ENCODE results near the gene GNAI1. TPM values are rescaled to one million over a fixed set of nuclear protein-coding genes. Genes with fewer than 3 reads are reported as not detected.

Gene GNAI1
- total RNA-seq, 1 experiment from 2014 or later: not detected

DNA sequence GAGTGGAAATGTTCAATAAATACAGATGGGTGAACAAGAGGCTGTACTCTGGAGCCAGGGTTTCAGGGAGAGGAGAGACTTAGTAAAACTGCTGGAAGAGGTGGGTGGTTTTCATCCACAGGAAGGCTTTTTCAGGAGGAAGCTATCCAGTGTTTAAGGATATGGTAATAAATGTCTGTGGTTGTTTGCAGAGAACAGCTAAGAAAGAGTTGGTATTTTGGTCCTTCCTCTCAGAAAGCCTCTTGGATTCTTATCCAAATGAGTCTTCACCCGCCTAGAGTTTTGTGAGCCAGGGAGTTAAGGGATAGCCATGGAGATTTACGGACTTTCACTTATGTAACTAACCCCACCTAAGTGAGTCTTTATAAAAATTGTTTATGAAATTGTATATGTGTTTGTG, 95.7 kb downstream of the GNAI1 start:
- no peaks in the 10 kb centered on the region for H3K9me2 ChIP-seq (replicated peaks; ENCODE audit: insufficient read depth, low read length)
- H4K20me1 ChIP-seq (ENCODE audit: insufficient read depth, low read depth, low read length): no peaks in the 10 kb centered on the region
- H3K79me2 ChIP-seq (ENCODE audit: low read length): no peaks in the 10 kb centered on the region
- H3K4me1 ChIP-seq (ENCODE audit: low read length): no peaks in the 10 kb centered on the region
- DNase-seq: no peak
- H3K27ac ChIP-seq (ENCODE audit: low read length): no peak overlapping the region
- H3K9ac ChIP-seq (ENCODE audit: low read length): no peak overlapping the region
- peaks cover 19% of the 10 kb centered on the region; the same call in 1 of the 2 replicates for H3K9me3 ChIP-seq (ENCODE audit: low read length)
- no peak overlapping the region for H2AFZ ChIP-seq (ENCODE audit: low read length)
- no peak overlapping the region for H3K4me2 ChIP-seq (ENCODE audit: low read depth, low read length, poor library complexity, severe bottlenecking)
- no peaks in the 10 kb centered on the region for H3K36me3 ChIP-seq (ENCODE audit: insufficient read depth, low read length)
- H3K4me3 ChIP-seq (ENCODE audit: low read length): no peak overlapping the region
- H3K27me3 ChIP-seq (ENCODE audit: low read length): no peaks in the 10 kb centered on the region

DNA sequence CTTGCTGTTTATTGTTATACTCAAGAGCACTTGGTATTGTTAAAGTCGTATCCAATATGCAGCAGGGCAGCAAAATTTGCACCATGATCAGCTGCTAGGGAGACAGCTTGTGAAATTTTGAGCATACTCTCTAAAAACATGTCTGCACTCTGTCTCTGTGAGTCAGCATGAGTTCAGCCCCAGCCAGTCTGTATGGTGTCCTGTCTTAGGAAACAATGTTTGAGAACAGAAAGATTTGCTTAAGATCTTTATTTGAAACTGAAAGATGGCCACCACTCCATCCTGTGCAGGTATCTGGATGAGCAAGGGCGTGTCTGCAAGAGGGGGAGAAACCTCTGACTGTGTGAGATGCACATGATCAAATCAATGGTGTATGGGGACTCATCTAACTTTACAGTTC, 97.1 kb downstream of the GNAI1 start:
- no peak overlapping the region for H3K4me3 ChIP-seq (ENCODE audit: low read length)
- H3K27ac ChIP-seq (ENCODE audit: low read length): no peak overlapping the region
- H3K27me3 ChIP-seq (ENCODE audit: low read length): no peaks in the 10 kb centered on the region
- DNase-seq: no peak
- no peaks in the 10 kb centered on the region for H3K9me2 ChIP-seq (replicated peaks; ENCODE audit: insufficient read depth, low read length)
- H3K4me1 ChIP-seq (ENCODE audit: low read length): no peaks in the 10 kb centered on the region
- H3K9me3 ChIP-seq (ENCODE audit: low read length): peaks cover 15% of the 10 kb centered on the region; the same call in 1 of the 2 replicates
- H3K9ac ChIP-seq (ENCODE audit: low read length): no peak overlapping the region
- H2AFZ ChIP-seq (ENCODE audit: low read length): no peak overlapping the region
- no peaks in the 10 kb centered on the region for H4K20me1 ChIP-seq (ENCODE audit: insufficient read depth, low read depth, low read length)
- no peaks in the 10 kb centered on the region for H3K79me2 ChIP-seq (ENCODE audit: low read length)
- H3K4me2 ChIP-seq (ENCODE audit: low read depth, low read length, poor library complexity, severe bottlenecking): no peak overlapping the region
- no peaks in the 10 kb centered on the region for H3K36me3 ChIP-seq (ENCODE audit: insufficient read depth, low read length)

DNA sequence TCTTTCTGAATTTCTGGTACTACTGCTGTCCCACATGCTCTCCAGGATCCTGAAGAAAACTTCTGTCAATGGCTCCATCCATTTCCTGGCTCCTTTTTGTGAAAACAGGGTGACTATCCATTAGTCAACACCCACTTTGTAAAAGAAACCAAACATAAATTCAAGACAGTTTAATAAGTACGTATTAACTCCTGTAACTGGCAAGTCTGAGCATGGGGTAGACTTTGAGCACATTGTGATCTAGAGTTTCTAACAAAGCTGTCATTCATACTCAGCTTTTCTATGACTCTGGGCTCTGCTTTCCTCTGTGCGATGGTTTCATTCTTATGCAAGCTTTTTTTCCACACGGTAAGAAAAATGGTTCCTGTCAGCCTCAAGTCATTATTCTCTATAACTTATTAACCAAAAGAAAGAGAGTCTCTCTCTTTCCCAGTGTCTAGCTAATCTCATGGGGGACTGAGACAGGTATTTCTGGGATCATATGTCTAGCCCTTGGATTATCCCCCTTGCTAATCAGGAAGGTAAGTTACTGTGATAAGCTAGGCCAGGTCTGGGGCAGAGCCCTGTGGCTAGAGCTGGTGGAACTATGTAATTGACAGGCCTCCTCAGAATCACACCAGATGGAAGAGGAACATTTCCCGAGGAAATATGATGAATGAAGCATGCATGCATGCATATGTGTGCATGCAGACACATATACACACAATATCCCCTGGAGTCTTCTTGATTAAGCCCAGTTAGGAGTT, 98.5 kb downstream of the GNAI1 start:
- Histone ChIP-seq H3K36me3 (ENCODE audit: insufficient read depth, low read length) (no peaks in the 10 kb centered on the region), H3K27me3 (ENCODE audit: low read length) (no peaks in the 10 kb centered on the region), H3K4me2 (ENCODE audit: low read depth, low read length, poor library complexity, severe bottlenecking) (no peak overlapping the region), H3K4me1 (ENCODE audit: low read length) (no peaks in the 10 kb centered on the region), H3K9me3 (ENCODE audit: low read length) (peaks cover 20% of the 10 kb centered on the region; the same call in 1 of the 2 replicates), H3K27ac (ENCODE audit: low read length) (no peak overlapping the region), H3K4me3 (ENCODE audit: low read length) (no peak overlapping the region), H3K79me2 (ENCODE audit: low read length) (no peaks in the 10 kb centered on the region), H2AFZ (ENCODE audit: low read length) (no peak overlapping the region), H3K9ac (ENCODE audit: low read length) (no peak overlapping the region), H4K20me1 (ENCODE audit: insufficient read depth, low read depth, low read length) (no peaks in the 10 kb centered on the region), H3K9me2 (replicated peaks; ENCODE audit: insufficient read depth, low read length) (no peaks in the 10 kb centered on the region)
- no peak for DNase-seq

DNA sequence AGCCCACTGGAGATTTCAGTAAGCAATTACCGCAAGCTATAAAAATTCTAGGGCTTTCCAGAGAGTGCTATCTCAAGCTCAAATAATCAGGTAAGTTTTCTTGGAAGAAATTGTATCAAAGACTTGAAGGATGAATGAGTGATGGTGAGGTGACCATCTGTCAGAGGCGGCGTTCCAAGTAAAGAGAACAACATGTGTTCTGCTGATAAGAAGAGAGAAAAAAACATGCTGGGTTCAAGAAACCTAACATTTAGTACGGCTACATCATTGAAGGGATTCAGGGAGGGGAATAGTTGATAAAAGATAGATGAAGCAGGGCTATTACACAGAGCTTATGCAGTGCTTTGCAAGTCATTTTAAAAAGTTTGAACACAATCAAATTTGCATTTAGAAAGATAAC, 100.7 kb downstream of the GNAI1 start:
- Histone ChIP-seq H3K4me2 (ENCODE audit: low read depth, low read length, poor library complexity, severe bottlenecking) (no peak overlapping the region), H3K79me2 (ENCODE audit: low read length) (no peaks in the 10 kb centered on the region), H3K36me3 (ENCODE audit: insufficient read depth, low read length) (no peaks in the 10 kb centered on the region), H3K9ac (ENCODE audit: low read length) (no peak overlapping the region), H4K20me1 (ENCODE audit: insufficient read depth, low read depth, low read length) (no peaks in the 10 kb centered on the region), H3K9me3 (ENCODE audit: low read length) (peaks cover 16% of the 10 kb centered on the region; the same call in 1 of the 2 replicates), H3K27me3 (ENCODE audit: low read length) (no peaks in the 10 kb centered on the region), H3K27ac (ENCODE audit: low read length) (no peak overlapping the region), H3K9me2 (replicated peaks; ENCODE audit: insufficient read depth, low read length) (no peaks in the 10 kb centered on the region), H3K4me3 (ENCODE audit: low read length) (no peak overlapping the region), H2AFZ (ENCODE audit: low read length) (no peak overlapping the region), H3K4me1 (ENCODE audit: low read length) (no peaks in the 10 kb centered on the region)
- no peak for DNase-seq

DNA sequence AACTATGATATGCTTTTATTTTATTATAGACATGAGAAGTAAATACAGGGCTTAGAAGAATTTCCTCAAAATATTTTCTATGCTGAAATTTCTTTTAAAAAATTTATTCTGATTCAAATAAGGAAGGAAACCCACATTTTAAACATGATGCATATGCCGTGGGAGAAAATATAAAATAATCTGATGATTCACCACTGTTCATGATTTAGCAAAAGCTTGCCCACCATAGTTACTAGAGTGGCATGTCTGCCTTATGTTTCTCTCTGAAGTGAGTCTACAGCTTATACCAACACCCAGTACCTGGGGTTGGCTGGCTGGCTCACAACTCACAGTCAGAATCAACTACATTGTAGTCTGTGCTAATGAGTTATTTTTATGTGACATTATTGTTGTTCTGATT, 102.0 kb downstream of the GNAI1 start:
- no peaks in the 10 kb centered on the region for H3K27me3 ChIP-seq (ENCODE audit: low read length)
- H2AFZ ChIP-seq (ENCODE audit: low read length): no peak overlapping the region
- no peaks in the 10 kb centered on the region for H3K4me1 ChIP-seq (ENCODE audit: low read length)
- no peaks in the 10 kb centered on the region for H3K79me2 ChIP-seq (ENCODE audit: low read length)
- no peaks in the 10 kb centered on the region for H4K20me1 ChIP-seq (ENCODE audit: insufficient read depth, low read depth, low read length)
- no peak overlapping the region for H3K27ac ChIP-seq (ENCODE audit: low read length)
- H3K4me2 ChIP-seq (ENCODE audit: low read depth, low read length, poor library complexity, severe bottlenecking): no peak overlapping the region
- no peak for DNase-seq
- H3K4me3 ChIP-seq (ENCODE audit: low read length): no peak overlapping the region
- H3K9me2 ChIP-seq (replicated peaks; ENCODE audit: insufficient read depth, low read length): no peaks in the 10 kb centered on the region
- H3K9me3 ChIP-seq (ENCODE audit: low read length): peaks cover 14% of the 10 kb centered on the region; the same call in 1 of the 2 replicates
- H3K9ac ChIP-seq (ENCODE audit: low read length): no peak overlapping the region
- H3K36me3 ChIP-seq (ENCODE audit: insufficient read depth, low read length): no peaks in the 10 kb centered on the region

DNA sequence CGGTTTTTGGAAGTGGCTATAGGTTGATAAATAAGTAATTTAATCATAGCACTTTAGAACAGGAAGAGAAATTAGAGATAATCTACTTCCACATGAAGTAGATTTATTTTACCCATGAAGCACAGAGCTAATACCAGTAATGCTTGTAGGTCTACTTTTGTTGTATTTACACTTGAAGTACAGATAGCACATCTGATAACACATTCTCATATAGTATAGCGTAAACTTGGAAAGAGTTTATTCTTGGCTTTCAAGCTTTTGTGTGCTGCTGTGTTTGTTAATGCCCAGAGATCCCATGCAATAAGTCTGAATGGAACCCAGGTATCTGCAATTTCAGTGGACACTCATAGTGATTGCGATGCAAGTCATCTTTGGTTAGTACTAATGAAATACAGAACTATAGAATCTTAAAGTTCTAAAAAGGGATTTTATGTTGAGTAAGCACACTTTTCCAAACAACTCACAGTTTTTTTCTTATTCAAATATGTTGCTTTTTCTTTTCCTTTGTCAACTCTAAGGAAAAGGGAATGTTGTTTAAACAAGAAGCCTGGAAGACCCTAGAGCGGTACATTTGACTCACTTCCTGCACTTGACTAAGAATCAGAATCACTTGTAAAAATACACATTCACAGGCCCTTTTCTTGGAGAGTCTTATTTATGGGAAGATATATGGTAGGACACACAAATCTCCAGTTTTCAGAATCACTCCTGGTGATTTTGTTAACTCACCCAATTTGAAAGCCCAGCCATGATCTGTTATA, 105.8 kb downstream of the GNAI1 start:
- H3K27me3 ChIP-seq (ENCODE audit: low read length): no peaks in the 10 kb centered on the region
- no peak overlapping the region for H2AFZ ChIP-seq (ENCODE audit: low read length)

DNA sequence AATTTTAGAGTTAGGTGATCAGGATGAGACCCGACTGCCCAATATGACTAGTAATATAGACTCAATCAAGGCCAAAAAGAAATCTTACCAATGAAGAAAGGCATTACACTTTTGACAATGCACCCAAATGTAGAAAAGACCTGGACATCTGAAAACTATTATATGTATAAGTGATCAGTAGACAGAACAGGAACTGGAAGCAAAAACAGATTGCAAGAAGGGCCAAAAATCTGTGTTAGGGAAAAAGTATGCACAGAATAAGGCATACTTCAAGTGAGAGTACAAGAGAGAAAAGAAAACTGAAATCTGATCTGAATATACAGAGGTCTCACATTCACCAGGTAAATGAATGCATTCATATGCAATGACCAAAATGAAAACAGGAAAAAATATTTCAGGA, 107.0 kb downstream of the GNAI1 start:
- Histone ChIP-seq H3K4me2 (ENCODE audit: low read depth, low read length, poor library complexity, severe bottlenecking) (no peak overlapping the region), H3K27me3 (ENCODE audit: low read length) (no peaks in the 10 kb centered on the region), H3K27ac (ENCODE audit: low read length) (no peak overlapping the region), H3K9me3 (ENCODE audit: low read length) (peaks cover 13% of the 10 kb centered on the region), H3K36me3 (ENCODE audit: insufficient read depth, low read length) (no peaks in the 10 kb centered on the region), H3K4me3 (ENCODE audit: low read length) (no peak overlapping the region), H3K4me1 (ENCODE audit: low read length) (no peaks in the 10 kb centered on the region), H3K9ac (ENCODE audit: low read length) (no peak overlapping the region), H2AFZ (ENCODE audit: low read length) (no peak overlapping the region), H3K79me2 (ENCODE audit: low read length) (no peaks in the 10 kb centered on the region), H3K9me2 (replicated peaks; ENCODE audit: insufficient read depth, low read length) (no peaks in the 10 kb centered on the region), H4K20me1 (ENCODE audit: insufficient read depth, low read depth, low read length) (no peaks in the 10 kb centered on the region)
- DNase-seq: no peak

More for the DNA sequence above, 105.8 kb downstream of the GNAI1 start:
- Histone ChIP-seq H3K9me2 (replicated peaks; ENCODE audit: insufficient read depth, low read length) (no peaks in the 10 kb centered on the region), H3K36me3 (ENCODE audit: insufficient read depth, low read length) (no peaks in the 10 kb centered on the region), H3K9me3 (ENCODE audit: low read length) (peaks cover 9% of the 10 kb centered on the region; the same call in 1 of the 2 replicates), H3K27ac (ENCODE audit: low read length) (no peak overlapping the region), H3K4me3 (ENCODE audit: low read length) (no peak overlapping the region), H3K9ac (ENCODE audit: low read length) (no peak overlapping the region), H3K4me1 (ENCODE audit: low read length) (no peaks in the 10 kb centered on the region), H3K4me2 (ENCODE audit: low read depth, low read length, poor library complexity, severe bottlenecking) (no peak overlapping the region), H4K20me1 (ENCODE audit: insufficient read depth, low read depth, low read length) (no peaks in the 10 kb centered on the region), H3K79me2 (ENCODE audit: low read length) (no peaks in the 10 kb centered on the region)
- DNase-seq: no peak

DNA sequence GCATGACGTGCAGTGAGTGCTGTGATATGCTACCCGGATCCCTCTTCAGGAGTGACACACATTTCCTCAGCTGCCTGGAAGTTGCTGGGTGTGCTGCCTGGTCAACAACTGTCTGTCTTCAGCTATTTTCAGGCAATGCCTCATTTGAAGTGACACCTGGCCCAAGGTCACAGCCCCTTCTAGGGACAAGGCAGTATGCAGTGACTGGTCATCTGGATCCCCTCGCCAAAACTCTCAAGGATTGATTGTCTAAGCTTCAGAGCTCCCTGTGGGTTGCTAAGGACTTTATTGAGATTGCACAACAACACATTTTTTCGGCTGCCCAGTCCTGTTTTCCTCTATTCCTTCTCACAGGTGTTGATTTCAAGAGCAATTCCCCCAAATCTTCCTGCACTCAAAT, 108.8 kb downstream of the GNAI1 start:
- H3K9me3 ChIP-seq (ENCODE audit: low read length): peaks cover 12% of the 10 kb centered on the region
- no peaks in the 10 kb centered on the region for H3K79me2 ChIP-seq (ENCODE audit: low read length)
- H3K4me1 ChIP-seq (ENCODE audit: low read length): no peaks in the 10 kb centered on the region
- H4K20me1 ChIP-seq (ENCODE audit: insufficient read depth, low read depth, low read length): no peaks in the 10 kb centered on the region
- no peaks in the 10 kb centered on the region for H3K27me3 ChIP-seq (ENCODE audit: low read length)
- no peak overlapping the region for H3K4me3 ChIP-seq (ENCODE audit: low read length)
- H3K36me3 ChIP-seq (ENCODE audit: insufficient read depth, low read length): no peaks in the 10 kb centered on the region
- DNase-seq: no peak
- no peak overlapping the region for H3K9ac ChIP-seq (ENCODE audit: low read length)
- no peaks in the 10 kb centered on the region for H3K9me2 ChIP-seq (replicated peaks; ENCODE audit: insufficient read depth, low read length)
- no peak overlapping the region for H3K4me2 ChIP-seq (ENCODE audit: low read depth, low read length, poor library complexity, severe bottlenecking)
- H2AFZ ChIP-seq (ENCODE audit: low read length): no peak overlapping the region
- no peak overlapping the region for H3K27ac ChIP-seq (ENCODE audit: low read length)

Data from Karpas-422 (cell line).